ENCODE results near the gene TAS2R38. TPM values are rescaled to one million over a fixed set of nuclear protein-coding genes. Genes with fewer than 3 reads are reported as not detected.
A peak's percentile ranks its signal among the peaks of the same experiment; 100 is the strongest.

TAS2R38 gene
- total and polyA plus RNA-seq, 2 experiments from 2014 or later = 0.24 TPM; not detected in 1

- TF ChIP-seq ZNF462 (CRISPR knock-in tag; IDR thresholded peaks at IDR 0.05) (peak; percentile 75; the same call in 1 of the 2 replicates), CREB1 (CRISPR knock-in tag; IDR thresholded peaks at IDR 0.05; ENCODE audit: low read depth) (peak; percentile 7; the same call in 1 of the 2 replicates), ETS1 (IDR thresholded peaks at IDR 0.05) (0 out of 2 replicates have a peak, but pooled peaks have one; percentile 13), JUNB (IDR thresholded peaks at IDR 0.05; ENCODE audit: unreplicated experiment) (no peak)
Measured at GRCh38 chr7:141975806-141976523, 2.4 kb upstream of the TAS2R38 start (continued).

GRCh38 chr7:141974831-141975230, 1.3 kb upstream of the TAS2R38 start:
- Mint-ChIP-seq H3K36me3 (ENCODE audit: low read depth) (no peaks in the 10 kb centered on the region), H3K4me3 (no peak overlapping the region), H3K9me3 (peaks cover 4% of the 10 kb centered on the region; the same call in 2 of the 3 replicates), H3K27ac (no peak overlapping the region), H3K4me1 (peaks cover 6% of the 10 kb centered on the region; the same call in 2 of the 3 replicates), H3K27me3 (ENCODE audit: insufficient read depth, low read depth, poor library complexity) (peaks cover 5% of the 10 kb centered on the region)
- H3K27me3 ChIP-seq (ENCODE audit: insufficient read depth) = no peaks in the 10 kb centered on the region
- peak; percentile 68 to 78 for TF ChIP-seq CTCF (conservative IDR thresholded peaks at IDR 0.05; ENCODE audit: low read depth in 2 of 2)
- TF ChIP-seq REST (IDR thresholded peaks at IDR 0.05; ENCODE audit: unreplicated experiment) = no peak
- TF ChIP-seq CREB1 (CRISPR knock-in tag; IDR thresholded peaks at IDR 0.05; ENCODE audit: low read depth) = no peak
- H3K9me2 ChIP-seq (ENCODE audit: insufficient read depth) = no peaks in the 10 kb centered on the region
- H3F3A ChIP-seq (replicated peaks; ENCODE audit: low read depth) = no peaks in the 10 kb centered on the region
- DNase-seq (ENCODE audit: low spot score) = peak; percentile 72
- no peak overlapping the region for H3K27ac ChIP-seq (ENCODE audit: low read depth)
- H3K4me3 ChIP-seq = no peak overlapping the region
- H3K79me2 ChIP-seq (replicated peaks; ENCODE audit: insufficient read depth) = no peaks in the 10 kb centered on the region
- H2AFZ ChIP-seq = no peak overlapping the region
- H3K4me2 ChIP-seq = no peak overlapping the region
- no peaks in the 10 kb centered on the region for H3K36me3 ChIP-seq (ENCODE audit: insufficient read depth)
- no peak for ATAC-seq
- no peaks in the 10 kb centered on the region for H4K20me1 ChIP-seq (replicated peaks; ENCODE audit: insufficient read depth)
- no peaks in the 10 kb centered on the region for H3K4me1 ChIP-seq (ENCODE audit: insufficient read depth)
